Stimulated activated CD4-positive, alpha-beta T cell treated with anti-CD3 and anti-CD28 coated beads, Interleukin-12 subunit alpha, Interleukin-12 subunit beta, amount 100 ng/mL, for 24 hours (primary cell): Measurements from ENCODE around the gene PRCP.

Experiments
- DNase-seq, 2 experiments: peaks; one replicate each; pipeline ENCODE4 v3.0.0-alpha.2; 2020; ENCODE audit warnings: low read depth in 2 of 2

Gene PRCP

DNA sequence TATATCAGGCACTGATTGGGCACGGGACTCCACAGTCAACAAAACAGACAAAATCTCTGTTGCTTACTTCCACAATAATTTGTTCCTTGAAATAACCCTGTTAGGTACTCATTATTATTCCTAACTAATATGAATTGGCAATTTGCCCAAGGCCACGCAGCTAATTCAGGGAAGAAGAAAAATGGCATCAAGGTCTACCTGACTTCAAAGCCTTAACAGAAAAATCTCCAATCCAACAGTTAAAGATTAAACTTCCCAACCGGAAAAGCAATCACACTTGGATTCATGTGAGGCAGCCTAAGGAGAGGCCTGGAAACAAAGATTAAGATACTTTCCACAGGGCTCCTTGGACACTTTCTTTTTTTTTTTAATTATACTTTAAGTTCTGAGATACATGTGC is 68.9 kb downstream of the PRCP start:
- no peak for DNase-seq

DNA sequence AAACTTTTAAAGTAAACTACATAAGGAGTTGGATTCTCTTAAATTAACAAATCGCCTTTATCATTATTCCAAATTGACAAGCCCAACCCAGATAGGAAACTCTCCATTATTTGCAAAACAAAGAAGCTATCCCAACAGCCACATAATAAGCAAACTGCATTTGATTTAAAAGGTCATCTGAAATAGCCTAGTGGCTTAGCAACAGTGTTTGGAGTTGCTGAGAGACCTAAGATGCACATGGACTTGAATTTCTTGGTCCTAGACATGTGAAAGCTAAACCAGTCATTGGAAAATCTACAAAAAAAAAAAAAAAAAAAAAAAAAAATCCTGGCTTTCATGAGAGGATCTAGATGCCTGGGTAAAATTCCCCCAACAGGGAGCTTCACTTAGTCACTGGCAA is 69.5 kb downstream of the PRCP start:
- DNase-seq = no peak

DNA sequence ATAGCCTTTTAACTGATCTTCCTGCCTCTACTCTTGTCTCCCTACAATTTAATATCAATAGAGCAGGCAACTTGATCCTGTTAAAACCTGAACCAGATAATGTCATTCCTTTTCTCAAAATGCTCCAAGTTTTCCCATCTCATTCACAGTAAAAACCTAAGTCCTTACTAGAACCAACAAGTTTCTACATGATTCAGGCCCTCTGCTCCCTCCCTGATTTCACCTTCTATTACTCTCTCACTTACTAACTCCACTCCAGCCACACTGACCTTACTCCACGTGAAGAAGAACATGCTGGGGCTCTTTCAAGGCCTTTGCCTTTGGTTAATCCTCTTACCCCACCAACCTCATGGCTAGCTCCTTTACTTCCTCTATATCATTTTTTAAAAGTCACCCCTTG is 71.1 kb downstream of the PRCP start:
- no peak for DNase-seq

DNA sequence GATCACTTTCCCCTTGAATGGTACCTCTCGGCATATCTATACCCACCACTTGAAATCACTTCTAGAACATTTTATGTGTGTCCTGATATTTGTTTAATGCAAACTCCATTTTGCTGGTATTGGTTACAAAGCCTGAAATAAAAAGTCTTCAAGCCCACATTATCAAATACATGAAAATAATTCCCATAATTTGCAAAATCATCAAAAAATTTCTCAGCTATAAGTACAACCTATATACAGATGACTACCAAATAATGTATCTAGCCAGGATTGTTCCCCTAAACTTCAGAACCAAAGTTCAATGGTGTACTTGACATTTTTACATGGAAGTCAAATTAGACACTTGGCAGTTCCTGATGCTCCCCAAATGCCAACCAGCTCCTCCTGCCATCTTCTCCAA is 71.8 kb downstream of the PRCP start:
- DNase-seq = no peak

DNA sequence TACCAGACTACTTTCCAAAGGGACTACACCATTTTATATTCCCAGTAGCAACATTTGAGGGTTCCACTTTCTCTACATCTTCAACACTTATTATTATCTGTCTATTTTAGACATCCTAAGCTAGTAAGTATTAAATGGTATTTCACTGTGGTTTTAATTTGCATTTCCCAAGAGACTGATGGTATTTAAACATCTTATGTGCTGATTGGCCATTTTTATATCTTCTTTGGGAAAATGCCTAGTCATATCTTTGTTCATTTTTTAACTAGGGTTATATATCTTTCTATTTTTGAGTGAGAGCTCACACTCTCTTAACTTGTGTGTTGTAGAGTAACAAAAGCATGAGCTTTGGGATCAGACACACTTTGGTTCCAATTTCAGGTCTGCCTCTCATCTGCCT is 73.7 kb downstream of the PRCP start:
- no peak for DNase-seq

DNA sequence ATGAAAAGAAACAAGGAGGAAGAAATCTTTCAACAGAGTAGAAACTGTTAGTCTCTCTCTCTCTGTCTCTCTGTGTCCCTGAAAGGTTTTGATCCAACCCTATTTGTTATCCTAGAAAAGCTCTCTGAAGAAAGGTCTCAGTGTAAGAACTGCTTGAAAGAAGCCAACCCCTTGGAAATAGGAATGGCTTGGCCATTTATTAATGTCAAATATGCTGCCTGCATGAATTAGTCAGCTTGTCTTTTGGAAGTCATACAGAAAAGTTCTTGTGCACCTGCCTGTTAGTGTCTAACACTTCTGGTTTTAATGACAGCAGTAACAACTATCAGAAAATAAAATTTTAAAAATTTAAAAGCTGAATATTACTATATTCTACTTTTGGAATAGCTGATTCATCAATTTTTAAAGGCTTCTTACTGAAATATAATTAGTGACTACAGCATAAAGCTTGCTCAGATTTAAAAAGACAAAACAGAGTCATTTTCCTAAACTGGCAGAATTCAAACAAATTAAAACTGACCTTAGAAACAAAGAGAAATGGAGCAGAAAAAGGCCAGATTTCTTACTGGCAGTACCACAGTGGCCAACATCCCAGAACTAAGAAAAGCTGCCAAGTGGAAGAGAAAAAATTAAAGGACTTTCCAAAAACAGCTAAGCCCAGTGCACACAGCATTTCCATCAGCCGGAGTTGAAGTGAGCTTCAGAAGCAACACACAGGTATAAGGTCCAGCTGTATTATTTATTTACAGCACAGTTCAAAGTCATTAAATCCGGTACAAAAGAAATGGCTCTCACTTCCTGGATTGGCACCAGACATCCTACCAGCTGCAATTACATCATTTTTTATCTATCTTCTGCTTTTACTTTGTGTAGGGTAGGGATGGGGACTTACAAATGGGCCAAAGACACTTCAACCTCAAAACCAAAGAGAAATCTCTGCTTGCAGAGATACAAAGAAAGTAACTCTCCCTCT is 76.3 kb downstream of the PRCP start:
- no peak for DNase-seq

DNA sequence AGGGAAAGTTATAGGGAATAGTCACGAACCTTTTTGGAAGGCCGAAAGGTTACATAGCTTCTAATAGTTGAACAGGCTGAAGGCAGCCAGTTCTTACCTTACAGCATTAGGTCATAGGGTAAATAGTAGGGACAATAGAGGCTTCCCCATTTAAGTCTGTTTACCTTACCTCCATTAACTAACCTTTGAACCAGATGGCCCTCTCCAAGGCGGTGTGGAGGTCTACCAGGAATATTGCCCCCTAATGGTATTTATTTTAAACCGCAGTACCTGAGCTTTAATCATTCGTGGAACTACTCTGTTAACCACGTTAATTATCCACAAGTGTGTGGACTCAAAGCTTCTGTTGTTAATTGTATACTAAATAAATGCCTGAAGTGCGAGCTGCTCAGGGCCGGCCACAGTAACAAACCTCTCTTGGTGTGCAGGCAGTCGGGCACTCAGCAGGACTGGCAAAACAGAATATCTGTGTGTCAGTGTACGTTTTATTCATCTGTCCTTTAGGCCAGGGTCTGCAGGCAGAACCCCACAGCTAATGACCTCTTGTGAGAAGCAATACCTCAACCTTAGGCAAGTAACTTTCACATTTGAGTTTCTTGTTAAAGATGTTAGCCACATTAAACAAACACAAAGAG is 81.7 kb downstream of the PRCP start:
- DNase-seq = no peak

DNA sequence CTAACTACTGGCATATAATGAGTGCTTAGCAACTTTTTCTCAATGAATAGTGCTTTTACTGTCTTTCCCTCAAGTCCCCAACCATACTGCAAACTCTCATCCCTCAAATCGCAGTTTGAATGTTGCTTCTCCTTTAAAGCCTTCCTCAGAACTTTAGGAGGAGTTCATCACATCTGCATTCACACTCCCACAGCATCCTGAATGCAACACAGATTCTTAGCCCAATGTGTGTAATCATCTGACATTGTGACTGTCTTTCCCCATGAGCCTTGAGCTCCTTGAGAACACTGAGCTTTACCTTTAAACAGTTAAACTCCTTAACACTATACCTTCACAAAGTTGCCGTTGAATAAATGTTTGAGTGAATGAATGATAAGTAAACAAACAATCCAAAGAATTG is 84.8 kb downstream of the PRCP start:
- DNase-seq = no peak

DNA sequence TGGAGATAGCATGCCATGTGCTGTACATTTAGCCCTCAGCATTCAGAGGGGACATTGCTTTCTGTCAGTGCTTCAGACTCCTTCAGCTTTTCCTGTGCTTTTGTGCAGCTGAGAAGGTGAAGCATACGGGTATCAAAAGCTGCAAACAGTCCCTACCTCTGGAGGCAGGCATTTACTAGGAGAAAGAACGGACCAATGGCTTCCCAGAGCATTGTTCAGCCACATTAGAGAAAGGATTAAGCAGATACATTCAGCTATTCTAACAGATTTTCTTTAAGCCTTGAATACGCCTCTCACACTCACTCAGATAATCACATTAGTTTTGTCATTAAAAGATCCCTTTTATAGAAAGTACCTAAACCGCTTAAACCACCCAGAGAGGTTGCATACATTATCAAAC is 85.9 kb downstream of the PRCP start:
- no peak for DNase-seq

DNA sequence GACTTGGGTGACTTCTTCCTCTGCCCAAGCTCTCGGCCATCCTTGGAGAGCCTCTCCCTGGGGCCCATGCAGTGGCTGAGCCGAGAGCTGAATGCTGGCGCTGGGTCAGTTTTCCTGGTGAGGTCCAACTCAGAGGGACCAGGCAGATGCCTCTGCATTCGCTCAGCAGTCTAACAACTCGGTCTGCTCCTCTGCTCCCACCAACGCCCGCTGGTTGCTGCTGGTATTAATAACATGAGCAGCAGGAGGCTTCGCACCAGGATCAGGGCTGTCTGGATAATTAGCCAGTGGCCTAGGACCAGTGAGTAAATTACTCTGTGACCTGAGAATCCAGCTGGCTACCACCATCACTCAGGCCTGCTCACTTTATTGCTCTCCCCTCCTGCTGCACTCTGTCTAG is 88.9 kb downstream of the PRCP start:
- DNase-seq = no peak

DNA sequence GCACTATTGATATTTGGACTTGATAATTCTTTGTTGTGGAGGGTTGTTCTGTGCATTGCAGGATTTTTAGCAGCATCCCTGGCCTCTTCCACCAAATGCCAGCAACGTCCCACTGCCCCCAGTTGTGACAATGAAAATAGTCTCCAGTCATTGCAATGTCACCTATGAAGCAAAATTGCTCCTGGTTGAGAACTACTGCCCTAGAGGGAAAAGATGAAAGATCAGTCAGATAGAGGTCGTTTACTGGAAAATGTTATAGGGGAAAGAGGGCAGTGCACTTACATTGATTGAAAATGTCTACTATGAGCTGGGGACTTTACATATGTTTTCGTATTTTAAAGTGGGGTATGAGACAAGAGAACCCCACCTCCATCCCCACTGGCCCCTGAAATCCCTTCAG is 89.5 kb downstream of the PRCP start:
- DNase-seq = no peak

DNA sequence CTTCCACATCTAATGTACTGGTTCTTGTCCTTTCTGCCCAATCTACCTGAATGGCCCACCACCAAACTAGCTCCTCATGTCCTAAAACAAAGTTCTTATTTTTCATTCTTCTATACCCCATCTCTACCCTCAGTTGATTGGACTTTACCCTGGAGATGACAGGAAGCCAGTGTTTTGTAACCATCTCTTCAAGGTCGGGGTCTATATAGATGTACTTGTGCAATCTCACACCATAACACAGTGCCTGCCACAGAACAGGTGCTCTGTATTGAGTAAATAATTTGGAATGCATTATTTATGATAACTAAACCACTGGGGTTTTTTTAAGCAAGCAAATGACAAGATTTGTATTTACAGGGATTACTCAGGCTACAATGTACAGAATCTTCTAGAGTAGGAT is 89.9 kb downstream of the PRCP start:
- no peak for DNase-seq

DNA sequence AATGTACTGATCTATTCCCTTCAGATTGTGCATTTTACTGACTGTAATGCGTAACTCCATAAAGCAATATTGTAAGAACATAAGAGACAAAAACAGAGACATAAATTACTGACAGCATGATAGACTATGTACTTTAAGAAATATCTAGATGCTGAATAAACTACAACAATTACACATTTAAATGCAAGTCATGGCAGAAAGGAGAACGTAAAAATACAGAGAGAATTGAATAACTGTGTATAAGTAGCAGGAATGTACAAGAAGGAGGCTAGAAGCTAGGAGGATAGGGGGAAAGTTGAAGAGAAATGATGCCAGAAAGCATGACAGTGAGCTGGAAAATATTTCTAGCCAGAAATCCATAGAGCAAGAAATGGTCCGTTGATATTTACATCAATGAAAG is 92.6 kb downstream of the PRCP start:
- no peak for DNase-seq

DNA sequence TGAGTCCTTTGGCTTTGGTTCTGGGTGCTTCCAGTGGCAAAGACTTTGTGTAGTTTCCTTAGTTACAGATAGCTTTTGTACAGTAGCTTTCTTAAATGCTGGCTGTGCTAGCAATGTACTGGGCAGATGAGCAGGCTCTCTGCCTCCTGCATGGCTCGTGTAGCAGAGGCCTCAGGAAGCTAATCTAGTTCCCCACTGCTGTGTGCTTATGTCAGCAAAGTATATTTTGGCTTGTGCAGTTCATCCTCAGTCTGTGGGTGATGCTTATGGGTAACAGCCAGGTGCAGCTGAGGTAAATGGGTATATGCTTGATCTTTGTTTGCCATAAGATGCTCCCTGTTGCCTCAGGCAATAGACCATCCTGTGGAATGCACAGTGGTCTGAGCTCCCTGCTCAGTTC is 97.5 kb downstream of the PRCP start:
- no peak for DNase-seq

DNA sequence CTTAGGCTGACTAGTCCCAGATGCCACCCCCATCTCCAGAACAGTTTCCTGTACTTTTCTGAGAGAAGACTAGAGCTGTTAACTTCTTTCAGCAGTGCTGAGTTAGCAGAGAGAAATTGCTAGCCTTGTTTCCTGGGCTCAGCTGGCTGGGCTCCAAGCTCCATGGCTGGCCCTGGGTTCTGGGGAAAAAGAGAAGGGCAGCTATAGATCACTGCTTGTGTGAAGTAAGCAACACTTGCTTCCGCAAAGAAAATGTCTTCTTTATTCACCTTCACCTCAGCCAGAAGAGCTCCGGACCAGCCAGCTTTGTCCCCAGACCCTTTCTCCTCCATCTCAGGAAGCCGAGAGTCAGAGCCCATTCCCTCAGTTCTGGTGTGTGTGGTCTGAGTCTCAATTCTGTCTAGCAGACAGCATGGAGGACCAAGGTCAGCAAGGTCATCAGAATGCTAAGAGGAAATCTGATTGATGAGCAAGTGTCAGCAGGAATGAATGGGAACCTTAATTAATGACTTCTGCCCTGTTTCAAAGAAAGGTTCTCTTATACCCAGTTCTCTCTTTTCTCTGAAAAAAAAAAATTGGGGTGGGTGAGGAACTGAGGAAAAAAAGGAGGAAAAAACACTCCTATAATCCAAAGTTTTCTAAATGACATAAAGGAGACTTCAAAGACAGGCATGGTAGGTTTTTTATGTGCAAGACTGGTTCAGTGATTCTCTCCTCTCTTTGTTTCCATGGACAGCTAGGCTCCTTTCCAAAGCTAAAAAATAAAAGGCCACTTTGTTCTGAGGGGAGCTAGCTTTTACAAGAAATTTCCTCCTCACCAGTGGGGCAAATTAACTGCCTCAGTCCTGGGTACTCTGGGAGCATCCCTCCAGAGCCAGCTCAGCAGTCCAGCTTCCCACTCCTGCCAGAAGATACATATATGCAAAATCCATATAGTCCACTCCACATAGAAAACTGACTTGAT is 103.0 kb downstream of the PRCP start:
- no peak for DNase-seq

DNA sequence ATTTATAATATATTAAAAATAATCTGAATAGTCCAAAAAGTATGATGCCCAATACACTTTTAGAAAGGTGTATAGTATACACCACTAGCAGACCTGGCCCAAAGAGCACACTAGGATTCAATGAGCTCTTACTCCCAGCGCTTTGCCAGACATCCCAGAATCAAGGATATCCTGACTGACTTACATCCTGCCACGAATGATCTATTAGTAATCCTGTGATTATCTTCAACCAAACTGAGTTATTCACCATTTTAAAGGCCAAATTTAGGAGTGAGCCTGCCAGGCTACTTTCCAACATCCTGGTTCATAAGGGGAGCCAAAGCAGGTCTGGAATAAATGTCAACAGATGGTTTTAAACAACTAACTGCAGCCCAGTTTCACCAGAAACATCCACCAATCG is 105.7 kb downstream of the PRCP start:
- no peak for DNase-seq

DNA sequence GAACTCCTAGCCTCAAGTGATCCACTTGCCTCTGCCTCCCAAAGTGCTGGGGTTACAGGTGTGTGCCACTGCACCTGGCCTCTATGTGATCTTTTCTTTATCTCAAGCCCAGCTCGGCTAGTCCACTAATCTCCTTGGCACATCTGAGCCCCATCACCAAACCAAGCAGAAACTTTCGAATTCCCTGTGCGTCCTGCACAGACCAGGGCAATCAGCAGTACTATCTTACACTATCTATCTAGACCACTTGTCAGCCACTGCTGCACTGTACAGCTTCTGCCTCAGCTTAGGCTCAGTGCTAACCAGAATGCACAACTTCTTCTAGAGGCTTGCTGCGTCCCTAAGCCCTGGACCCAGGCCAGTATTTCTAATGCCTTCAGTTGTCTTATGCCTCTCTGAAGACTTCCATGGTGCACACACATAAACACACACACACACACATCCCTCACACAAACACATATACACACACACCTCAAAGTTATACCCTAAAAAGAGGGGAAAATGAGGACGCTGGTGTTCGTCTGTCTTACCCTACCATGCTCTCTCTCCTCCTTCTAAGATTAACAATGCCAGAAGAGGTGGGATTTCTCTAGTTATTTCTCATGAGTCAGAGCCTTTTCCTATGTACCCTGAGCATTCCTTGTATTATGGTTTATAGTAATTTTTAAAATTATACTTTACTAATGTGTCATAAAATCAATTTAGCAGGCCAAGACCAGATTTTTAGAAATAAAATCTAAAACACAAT is 107.2 kb downstream of the PRCP start:
- no peak for DNase-seq

DNA sequence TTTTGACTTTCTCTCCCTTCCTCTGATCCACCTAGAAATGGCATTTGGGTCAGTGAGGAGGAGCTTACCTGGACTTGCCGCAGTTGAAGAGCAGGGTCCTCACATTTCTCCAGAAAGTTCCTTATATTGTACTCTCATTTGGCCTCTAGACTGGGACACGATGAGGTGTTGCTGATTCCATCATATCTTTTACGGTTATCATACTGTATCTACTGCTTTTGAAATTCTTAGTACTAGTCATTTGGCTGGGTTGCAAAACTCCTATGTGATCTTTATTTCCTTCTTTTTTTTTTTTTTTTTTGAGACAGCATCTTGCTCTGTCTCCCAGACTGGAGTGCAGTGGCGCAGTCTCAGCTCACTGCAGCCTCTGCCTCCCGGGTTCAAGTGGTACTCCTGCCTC is 107.9 kb downstream of the PRCP start:
- no peak for DNase-seq

DNA sequence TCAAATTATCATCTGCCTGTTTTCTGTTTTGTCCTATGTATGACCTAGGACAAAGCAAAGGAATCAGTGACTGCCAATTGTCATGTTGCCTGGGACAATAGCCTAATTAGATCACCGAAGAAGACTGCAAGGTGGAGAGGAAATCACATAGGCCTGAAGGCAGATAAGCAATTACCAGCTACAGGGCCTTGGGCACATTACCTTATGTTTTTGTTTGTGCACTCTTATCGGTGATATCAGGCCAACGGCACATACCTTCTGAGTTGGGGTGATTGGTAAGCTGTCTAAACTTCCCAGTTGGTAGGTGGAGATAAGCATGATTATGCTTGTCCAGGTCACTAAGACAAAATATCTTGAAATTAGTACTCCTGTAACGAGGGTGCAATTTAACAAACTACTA is 108.5 kb downstream of the PRCP start:
- DNase-seq = no peak

DNA sequence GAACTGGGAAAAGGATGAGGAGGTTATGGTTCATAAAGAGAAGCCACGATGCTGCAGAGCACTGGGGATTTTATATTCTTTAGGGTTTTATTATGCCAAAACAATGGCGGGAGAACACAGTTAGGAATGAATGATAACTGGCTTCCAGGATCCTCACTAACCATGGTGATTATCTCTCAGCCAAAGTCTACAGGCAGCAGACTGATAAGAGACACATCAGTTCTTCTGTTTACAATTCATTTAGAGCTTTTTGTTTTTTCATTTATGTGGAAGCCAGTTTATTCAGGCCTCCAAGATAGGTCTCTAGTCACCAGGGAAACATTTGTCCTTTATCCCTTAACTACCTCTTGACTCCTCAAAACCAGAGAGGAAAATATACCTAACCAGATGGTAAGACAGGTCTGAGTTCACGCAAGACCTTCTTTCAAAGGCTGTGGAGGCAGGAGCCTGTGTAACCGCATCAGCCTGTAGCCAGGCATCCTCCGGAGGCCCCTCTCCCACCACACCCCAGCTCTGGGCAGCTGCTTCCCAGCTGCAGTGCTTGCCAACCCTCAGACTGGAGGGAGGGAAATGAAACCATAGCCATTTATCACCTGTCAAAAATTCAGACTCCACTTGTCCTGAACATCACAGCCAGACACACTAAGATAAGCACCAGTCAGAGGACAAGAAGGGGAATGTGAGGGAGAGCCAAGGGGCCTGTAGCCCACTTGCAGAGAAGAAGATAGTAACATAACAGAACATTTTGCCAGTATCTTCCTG is 109.3 kb downstream of the PRCP start:
- no peak for DNase-seq

DNA sequence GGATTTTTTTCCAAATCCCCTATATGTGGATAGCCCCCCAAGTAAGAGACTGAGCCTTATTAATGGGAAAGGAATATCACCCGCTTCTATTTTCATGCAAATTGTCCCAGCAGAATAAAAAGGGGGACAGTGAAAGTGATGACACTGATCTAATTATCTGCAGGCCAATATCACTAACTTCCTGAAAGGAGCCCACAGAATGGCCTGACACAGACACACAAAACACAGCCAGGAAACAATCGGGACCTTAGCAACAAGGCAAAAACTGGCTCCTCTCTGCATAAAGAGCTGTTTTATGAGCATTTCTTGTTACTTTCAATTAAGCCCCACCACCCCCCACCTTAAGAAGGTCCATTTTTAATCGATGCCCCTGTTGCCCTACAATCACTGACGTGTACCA is 112.2 kb downstream of the PRCP start:
- DNase-seq = no peak
